GM21786 (cell line): ENCODE results near the gene SERPIND1.

ENCODE experiments used
- ATAC-seq: cut with Tn5 transposase; IDR thresholded peaks from one replicate; pipeline ENCODE4 v1.9.1; 2021; ENCODE audit not compliant: unreplicated experiment

Gene SERPIND1

GRCh38 chr22:20771918-20772625 is 1.8 kb upstream of the SERPIND1 start:
- ATAC-seq, result no peak

- no peak for ATAC-seq
These were observed 969 bp downstream of the SERPIND1 start for GRCh38 chr22:20774882-20775281.

GRCh38 chr22:20775342-20775895 is 1.5 kb downstream of the SERPIND1 start:
- no peak for ATAC-seq

- no peak for ATAC-seq
These were observed 2.9 kb downstream of the SERPIND1 start for GRCh38 chr22:20776624-20777405.

- no peak for ATAC-seq
These were observed 3.7 kb downstream of the SERPIND1 start for GRCh38 chr22:20777420-20778177.

- no peak for ATAC-seq
These were observed 5.3 kb downstream of the SERPIND1 start for GRCh38 chr22:20779014-20779817.

GRCh38 chr22:20779818-20780158 is 5.9 kb downstream of the SERPIND1 start:
- ATAC-seq, result no peak

- no peak for ATAC-seq
These were observed 7.5 kb downstream of the SERPIND1 start for GRCh38 chr22:20781272-20781990.

GRCh38 chr22:20782083-20782482 is 8.2 kb downstream of the SERPIND1 start:
- ATAC-seq, result no peak

GRCh38 chr22:20782596-20783299 is 8.8 kb downstream of the SERPIND1 start:
- ATAC-seq, result no peak

GRCh38 chr22:20783300-20783673 is 9.4 kb downstream of the SERPIND1 start:
- ATAC-seq, result no peak

GRCh38 chr22:20783844-20784723 is 10.2 kb downstream of the SERPIND1 start:
- no peak for ATAC-seq

- ATAC-seq, result no peak
These were observed 11.5 kb downstream of the SERPIND1 start for GRCh38 chr22:20785415-20785814.

- no peak for ATAC-seq
These were observed 12.1 kb downstream of the SERPIND1 start for GRCh38 chr22:20786048-20786447.

GRCh38 chr22:20786536-20786979 is 12.6 kb downstream of the SERPIND1 start:
- ATAC-seq, result no peak

- no peak for ATAC-seq
These were observed 13.3 kb downstream of the SERPIND1 start for GRCh38 chr22:20787223-20787622.

- no peak for ATAC-seq
These were observed 14.1 kb downstream of the SERPIND1 start for GRCh38 chr22:20787746-20788626.
